GM12801 (cell line): ENCODE results near the gene CD24.

Source experiments
- TF ChIP-seq, protein P1 (sequence below): IDR thresholded peaks from one replicate; pipeline ENCODE4 v1.5.1; 2011; ENCODE audit warnings: control low read depth; ENCODE audit not compliant: insufficient read length; ENCODE audit errors: extremely low read depth

CD24 gene

GRCh38 chr6:106927531-106928398 lies 46.8 kb downstream of the CD24 start:
- TF ChIP-seq, protein P1, sequence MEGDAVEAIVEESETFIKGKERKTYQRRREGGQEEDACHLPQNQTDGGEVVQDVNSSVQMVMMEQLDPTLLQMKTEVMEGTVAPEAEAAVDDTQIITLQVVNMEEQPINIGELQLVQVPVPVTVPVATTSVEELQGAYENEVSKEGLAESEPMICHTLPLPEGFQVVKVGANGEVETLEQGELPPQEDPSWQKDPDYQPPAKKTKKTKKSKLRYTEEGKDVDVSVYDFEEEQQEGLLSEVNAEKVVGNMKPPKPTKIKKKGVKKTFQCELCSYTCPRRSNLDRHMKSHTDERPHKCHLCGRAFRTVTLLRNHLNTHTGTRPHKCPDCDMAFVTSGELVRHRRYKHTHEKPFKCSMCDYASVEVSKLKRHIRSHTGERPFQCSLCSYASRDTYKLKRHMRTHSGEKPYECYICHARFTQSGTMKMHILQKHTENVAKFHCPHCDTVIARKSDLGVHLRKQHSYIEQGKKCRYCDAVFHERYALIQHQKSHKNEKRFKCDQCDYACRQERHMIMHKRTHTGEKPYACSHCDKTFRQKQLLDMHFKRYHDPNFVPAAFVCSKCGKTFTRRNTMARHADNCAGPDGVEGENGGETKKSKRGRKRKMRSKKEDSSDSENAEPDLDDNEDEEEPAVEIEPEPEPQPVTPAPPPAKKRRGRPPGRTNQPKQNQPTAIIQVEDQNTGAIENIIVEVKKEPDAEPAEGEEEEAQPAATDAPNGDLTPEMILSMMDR: no peak

GRCh38 chr6:106925948-106926347 lies 48.6 kb downstream of the CD24 start:
- TF ChIP-seq, protein P1: no peak

DNA sequence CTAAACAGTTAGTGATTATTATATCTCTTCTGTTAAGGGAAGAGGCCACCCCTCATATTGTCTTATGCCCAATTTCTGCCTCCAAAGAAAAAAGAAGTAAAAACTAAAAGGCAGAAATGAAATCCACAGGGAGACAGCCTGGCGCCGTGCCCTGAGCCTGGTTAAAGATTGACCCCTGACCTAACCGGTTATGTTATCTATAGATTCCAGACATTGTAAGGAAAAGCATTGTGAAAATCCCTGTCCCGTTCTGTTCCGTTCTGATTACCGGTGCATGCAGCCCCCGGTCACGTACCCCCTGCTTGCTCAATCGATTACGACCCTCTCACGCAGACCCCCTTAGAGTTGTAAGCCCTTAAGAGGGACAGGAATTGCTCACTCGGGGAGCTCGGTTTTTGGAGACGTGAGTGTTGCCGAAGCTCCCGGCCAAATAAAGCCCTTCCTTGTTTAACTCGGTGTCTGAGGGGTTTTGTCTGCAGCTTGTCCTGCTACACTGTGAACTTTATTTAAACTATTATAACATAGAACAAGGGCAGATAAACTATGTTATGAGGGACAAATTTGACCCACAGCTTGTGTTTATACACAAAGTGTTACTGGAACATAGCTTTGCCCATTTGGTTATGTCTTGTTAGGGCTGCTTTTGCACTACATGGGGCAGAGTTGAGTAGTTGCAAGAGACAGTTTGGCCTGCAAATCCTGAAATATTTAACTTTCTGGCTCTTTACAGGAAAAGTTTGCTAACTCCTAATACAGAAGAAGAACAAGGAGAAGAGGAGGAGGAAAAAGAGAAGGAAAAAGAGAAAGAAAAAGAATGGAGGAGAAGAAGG lies 49.6 kb downstream of the CD24 start:
- TF ChIP-seq, protein P1: no peak

- TF ChIP-seq, protein P1: no peak
Observed at GRCh38 chr6:106922626-106923025, 51.9 kb downstream of the CD24 start.
